Fibroblast of skin of abdomen (primary cell): ENCODE data around the gene ANAPC10.
A peak's percentile ranks its signal among the peaks of the same experiment; 100 is the strongest.
"Not testable (repeated sequence)": the region's sequence is repeated elsewhere in the genome, so short reads cannot be mapped to it uniquely, and the experiment has no call there.

Experiments used
- DNase-seq: peaks from one replicate; pipeline ENCODE4 v3.0.0-alpha.2; 2013

ANAPC10 gene

DNA sequence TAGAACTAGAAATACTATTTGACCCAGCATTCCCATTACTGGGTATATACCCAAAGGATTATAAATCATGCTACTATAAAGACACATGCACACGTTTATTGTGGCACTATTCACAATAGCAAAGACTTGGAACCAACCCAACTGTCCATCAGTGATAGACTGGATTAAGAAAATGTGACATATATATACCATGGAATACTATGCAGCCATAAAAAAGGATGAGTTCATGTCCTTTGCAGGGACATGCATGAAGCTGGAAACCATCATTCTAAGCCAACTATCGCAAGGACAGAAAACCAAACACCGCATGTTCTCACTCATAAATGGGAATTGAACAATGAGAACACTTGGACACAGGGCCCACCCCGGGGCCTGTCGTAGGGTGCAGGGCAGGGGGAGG, 97.3 kb downstream of the ANAPC10 start:
- not testable (repeated sequence) for DNase-seq

DNA sequence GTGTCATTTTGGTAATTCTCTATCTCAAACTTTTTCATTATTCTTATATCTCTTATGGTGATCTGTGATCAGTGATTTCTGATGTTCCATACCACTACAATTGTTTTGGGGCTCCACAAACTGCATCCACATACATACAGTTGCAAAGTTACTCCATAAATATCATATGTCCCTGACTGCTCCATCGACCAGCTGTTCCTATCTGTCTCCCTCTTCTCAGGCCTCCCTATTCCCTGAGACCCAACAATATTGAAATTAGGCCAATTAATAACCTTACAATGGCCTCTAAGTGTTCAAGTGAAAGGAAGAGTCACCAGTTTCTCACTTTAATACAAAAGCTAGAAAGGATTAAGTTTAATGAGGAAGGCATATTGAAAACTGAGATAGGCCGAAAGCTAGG, 108.7 kb downstream of the ANAPC10 start:
- DNase-seq: no peak

DNA sequence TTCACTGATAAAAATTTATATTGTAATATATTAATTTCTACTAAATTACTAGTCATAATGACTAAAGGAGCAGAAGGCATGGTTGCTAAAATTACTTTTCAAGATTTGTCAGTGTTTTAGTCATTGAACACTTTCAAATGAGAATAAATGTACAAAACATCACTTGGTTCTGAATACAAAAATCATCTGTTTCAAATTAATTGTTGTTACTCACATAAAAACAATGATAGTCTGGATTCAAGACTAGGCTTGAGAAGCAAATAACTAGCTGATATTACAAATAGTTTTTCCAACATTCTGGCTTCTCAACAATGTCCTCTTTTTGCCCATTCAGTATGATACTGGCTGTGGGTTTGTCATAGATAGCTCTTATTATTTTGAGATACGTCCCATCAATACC, 112.5 kb downstream of the ANAPC10 start:
- DNase-seq: peak; percentile 49

DNA sequence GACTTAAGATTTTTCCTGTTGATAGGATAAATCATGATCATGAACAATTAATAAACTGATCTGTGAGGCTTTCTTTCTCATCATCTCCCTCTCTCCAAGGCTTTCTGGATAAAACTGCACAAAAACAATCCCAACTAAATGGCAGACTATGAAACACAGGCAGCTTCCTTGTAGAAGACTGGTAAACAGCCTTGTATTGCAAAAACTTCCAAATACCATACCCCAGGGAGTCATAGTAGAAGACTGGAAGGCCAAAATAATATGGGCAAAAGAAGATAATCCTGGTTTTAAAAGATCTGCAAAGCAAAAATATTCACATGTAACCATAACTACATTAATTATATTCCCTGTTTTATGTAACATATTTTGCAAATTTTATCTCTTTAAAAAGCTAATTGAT, 113.0 kb downstream of the ANAPC10 start:
- DNase-seq: no peak

DNA sequence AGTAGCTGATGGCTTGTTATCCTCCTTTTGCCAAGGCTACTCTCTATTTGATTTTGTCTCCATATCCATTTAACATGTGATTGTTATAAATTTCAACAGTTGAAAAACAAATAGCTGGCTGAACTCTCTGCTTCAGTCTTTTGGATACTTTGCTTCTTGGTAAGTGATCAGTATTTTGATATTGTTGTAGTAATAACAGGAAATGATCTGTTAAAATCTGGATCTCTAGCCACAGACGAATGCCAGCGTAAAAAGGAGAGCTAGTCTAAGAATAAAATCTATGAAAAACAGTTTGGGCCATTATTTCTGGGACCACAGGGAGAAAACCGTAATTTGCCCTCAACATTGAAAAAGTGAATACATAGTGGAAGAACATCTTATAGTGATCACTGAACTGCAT, 113.8 kb downstream of the ANAPC10 start:
- no peak for DNase-seq

DNA sequence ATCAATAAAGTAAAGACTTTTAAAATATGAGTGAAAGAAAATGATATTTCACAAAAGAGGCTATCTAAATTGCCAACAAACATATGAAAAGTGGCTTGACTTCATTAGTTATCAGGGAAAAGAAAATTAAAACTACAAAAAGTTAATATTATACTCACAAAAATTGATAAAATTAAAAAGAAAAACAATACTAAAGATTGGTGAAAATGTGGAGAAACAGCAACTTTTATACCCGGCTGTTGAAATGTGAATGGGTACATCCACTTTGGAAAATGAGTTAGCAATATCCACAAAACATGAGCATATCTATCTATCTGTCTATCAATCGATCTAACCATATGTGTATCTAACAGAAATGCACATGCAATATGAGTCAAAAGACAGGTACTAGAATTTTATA, 122.3 kb downstream of the ANAPC10 start:
- DNase-seq: no peak

DNA sequence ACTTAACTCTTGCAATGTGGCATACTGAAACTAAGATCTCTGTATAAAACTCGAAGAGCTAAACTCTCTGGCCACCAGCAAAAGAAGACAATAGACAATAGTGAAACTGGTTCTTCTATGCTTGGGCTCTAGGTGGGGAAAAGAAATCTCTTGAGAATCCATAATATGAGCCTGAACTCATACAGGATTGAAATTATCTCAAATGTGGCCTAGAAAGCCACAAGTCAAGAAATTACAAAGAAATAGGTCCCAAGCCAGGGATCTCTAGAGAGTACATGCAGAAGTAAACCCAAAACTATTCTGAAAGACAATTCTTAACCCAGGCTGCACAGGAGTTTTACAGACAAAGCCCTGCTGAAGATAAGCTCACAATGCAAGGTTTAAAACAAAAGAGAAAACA, 127.4 kb downstream of the ANAPC10 start:
- DNase-seq: no peak

DNA sequence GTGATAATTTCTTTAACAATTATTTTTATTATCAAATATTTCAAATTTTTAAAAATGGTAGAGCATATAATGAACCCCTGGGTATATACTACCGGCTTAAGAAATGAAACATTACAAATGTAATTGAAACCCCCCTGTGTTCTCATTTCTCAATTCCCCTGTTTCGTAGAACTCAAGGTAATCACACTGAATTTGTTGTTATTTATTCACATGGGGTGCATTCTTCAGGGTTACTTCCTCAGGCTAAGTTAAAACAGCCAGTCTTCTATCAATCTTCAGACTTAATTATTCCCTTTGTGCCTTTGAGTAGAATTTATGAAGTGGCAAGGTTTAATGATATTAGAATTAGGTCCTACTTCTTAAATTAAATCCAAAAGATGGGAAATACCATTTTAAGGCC, 128.2 kb downstream of the ANAPC10 start:
- no peak for DNase-seq

DNA sequence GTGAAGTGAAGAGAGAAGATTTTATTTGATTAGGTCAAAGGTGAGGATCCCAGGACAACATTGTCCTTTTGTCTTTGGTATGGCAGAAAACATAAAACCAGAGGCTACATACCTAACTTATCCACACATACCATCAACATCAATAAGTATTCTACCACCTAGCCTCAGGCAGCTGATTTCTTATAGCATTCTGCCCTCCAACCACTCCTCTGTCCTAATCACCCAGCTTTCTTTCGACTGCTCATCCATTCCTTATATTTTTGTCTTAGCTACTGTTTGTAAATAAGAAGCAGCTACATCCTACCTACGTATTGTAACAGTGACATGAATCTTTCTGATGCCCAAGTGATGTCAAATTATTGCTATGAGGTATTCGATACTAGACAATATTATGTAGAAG, 129.4 kb downstream of the ANAPC10 start:
- DNase-seq: no peak

DNA sequence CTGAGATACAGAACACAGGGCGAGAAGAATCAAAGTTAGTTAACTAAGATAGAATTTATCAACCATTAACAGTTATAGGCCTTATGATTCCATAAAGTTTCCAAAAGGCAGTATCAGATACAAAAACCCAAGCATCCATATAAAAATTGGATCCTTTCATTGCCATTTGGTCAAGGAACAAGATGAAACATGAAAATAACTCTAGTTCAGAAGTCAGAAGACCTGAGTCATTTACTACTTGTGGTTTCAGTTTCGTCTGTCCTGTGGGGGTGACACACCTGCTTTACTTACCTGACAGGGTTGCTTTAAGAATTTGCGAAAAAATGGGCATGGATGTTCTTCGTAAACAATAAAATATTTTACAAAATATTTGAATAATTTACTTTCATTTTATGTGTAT, 130.8 kb downstream of the ANAPC10 start:
- no peak for DNase-seq

DNA sequence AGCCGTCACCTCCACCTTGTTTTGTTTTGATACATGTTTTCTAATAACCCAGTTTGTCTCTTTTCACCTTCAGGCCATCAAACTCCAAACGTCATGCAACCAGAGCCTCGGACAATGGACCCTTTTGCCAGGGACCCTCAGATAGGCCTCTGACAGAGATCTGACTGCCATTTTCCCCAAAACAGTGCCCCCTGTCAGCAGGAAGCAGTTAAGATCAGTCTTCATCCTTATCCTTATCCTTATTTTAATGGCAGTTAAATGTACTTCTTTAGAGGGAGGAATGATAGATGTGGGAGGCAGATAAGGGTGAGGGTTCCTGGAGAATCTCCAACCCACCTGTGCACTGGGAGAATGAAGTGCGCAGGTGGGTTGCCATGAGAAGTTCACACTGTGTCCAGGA, 135.7 kb downstream of the ANAPC10 start:
- no peak for DNase-seq

DNA sequence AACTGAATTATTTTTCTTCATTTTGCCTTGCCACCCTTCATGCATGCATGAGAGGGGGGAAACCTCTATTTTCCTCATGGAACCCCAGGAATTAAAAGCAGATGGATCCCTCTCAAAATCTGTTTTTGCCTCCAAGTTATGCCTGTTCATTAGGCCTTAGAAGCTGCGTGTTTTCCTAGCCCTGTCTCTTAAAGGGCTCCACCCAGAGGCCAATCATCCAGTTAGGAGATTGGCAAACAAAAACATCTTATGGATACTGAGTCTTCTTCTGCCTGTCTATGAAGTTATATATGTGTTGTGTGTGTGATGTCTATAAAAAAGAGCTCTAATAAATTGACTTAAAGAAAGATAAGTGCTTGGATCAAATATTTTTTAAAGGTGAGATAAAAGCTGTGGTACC, 142.9 kb downstream of the ANAPC10 start:
- DNase-seq: no peak

DNA sequence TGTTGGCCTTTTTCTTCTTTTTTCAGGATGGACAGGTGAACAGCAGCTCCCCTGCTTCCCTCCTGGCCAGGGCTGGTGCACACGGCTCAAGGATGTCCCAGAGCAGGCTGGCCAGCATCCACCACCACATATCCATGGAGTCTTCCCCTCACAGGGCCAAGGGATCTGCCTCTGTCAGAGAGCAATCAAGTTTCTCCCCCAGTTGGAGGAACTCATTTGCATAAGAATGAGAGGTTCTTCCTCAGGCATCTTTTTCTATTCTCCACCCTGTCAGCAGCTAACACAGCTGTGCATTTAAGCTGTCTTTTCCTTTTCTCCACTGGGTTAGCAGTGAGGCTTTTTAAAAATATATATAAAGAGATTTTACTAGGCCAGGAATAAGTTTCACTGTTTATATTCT, 143.8 kb downstream of the ANAPC10 start:
- DNase-seq: no peak

DNA sequence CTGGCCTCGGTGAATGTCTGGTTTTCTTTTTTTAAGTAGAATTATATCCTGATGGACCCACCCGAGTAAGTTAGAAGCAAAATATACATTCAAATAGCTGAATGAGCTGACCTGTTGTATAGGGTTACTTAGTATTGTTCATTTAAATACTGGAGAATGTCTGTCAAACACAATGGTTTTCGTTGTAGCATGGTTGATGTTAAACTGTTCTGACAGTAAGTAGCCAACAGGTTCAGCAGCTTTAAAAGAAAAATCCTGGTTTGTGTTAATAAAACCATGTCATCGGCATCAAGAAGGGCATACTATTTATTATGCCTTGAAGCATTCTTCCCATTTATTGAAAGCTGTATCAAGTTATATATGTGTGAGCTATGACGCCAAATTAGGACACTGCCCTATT, 149.6 kb downstream of the ANAPC10 start:
- DNase-seq: no peak

DNA sequence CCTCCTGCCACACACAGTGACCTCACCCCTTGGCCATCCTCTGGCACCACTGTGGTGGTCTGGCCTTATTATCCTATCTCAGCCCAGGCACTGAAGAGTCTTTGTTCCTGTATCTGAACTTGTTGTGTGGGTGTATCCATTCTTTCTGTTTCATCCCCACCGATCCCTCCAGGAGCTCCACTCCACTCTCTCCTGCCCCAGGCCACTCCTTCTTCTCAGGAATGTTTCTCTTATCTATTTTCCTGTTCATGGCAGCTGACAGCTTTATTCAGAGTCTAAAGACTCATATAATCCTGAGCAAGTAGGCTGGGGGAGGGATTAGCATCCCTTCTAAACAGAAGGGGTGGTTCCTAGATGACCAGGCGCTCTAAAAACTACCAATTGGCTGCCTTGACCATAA, 150.0 kb downstream of the ANAPC10 start:
- DNase-seq: no peak
